HG02763 (cell line): ENCODE results near the gene SBK2.

Source experiments
- ATAC-seq: cut with Tn5 transposase; IDR thresholded peaks from one replicate; pipeline ENCODE4 v1.9.1; 2021; ENCODE audit warnings: mild to moderate bottlenecking, moderate library complexity; ENCODE audit not compliant: unreplicated experiment

Gene SBK2

DNA sequence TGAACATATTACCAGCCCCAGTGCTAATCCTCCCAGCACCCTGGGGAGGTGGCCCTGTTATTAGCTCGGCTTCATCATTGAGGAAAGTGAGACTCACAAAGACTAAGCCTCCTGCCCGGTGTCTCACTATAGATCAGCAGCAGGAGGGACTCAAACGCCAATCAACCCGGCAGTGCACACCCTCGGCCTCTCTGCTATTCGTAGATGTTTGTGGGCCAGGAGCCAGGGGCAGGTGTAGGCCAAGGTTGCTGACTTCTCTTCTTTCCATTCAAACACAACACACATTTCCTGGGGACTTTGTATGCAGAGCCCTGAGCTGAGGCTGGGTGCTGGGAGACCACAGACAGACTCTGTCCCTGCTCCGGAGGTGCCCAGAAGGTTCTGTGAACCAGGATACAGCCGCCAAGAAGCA is 17.8 kb upstream of the SBK2 start:
- no peak for ATAC-seq

DNA sequence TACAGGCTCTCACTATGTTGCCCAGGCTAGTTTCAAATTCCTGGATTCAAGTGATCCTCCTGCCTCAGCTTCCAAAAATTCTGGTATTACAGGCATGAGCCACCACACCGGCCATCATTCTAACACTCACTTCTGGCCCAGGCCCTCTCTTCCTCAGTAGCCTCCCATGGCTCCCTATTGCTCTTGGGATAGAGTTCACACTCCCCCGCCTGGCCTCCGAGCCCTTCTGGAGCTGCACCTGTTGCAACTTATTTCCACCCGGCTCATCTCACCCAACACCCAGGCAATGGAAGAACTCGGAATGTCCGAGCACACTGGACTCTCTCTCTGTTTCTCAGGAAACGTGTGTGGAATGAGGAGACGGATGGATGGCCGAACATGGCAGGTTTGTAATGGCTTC is 17.4 kb upstream of the SBK2 start:
- no peak for ATAC-seq

DNA sequence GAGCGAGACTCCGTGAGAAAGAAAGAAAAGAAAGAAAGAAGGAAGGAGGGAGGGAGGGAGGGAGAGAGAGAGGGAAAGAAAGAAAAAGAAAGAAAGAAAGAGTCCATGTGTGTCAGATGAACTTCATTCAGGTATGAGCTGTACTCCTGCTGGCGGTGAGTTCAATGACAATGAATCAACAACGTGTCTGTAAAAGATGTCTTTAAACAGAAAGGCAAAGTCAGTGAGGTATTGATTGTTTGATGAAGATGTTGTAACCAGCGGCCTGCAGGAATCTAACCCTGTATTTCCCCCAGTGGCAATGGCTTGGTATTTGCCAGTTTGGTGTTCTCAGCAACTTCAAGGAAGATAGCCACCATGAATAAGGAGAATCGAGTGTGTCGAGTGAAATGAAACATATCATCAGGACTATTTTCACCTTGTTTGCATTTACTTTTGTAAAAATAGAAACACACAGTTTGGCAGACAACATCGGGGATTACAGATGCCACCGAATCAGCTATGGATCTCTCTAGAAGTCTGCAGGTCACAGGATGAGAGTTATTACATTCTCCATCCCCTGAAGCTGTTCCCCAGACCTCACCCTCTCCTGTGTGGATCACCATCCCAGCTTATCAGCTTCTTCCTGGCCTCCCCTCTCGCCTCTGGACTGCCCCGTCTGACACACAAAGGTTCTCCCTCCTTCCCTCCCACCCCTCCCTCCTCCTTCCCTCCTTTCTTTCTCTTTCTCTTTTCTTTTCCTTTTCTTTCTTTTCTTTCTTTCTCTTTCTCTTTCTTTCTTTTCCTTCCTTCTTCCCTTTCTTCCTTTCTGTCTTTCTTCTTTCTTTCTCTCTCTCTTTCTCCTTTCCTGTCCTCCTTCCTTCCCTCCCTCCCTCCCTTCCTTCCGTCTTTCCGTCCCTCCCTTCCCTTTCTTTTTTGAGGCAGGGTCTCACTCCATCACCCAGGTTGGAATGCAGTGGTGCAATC is 16.6 kb upstream of the SBK2 start:
- no peak for ATAC-seq

GRCh38 chr19:55552620-55553019 is 15.7 kb upstream of the SBK2 start:
- ATAC-seq = no peak

DNA sequence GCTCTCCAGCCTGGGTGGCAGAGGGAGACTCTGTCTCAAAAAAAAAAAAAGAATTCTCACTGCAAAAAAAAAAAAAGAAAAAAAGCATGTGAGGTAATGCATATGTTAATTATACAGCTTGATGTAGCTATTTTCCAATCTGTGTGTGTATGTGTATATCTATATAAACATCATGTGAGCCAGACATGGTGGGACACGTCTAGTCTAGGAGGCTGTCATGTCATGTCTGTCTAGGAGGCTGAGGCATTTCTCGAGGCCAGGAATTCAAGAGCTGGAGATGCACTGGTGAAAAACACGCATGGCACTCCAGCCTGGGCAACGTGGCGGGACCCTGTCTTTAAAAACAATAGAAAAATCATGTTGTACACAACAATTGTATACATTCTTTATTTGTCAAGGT is 15.3 kb upstream of the SBK2 start:
- no peak for ATAC-seq

DNA sequence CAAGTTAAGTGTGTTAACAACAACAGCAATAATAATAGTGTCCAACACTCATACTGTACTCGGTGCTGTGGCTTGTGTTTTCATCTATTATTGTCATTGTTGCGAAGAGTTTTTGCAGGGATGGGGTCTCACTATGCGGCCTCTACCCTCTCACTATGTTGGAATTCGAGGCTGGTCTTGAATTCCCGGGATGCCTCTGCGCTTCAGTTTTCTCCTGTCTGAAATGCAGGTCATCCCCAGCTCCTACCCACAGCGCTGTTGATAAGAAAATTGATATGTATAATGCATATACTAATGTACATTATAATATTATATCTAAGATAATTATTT is 13.4 kb upstream of the SBK2 start:
- ATAC-seq = no peak

GRCh38 chr19:55549500-55550320 is 12.8 kb upstream of the SBK2 start:
- no peak for ATAC-seq

- ATAC-seq = no peak
Measured at GRCh38 chr19:55546822-55547614, 10.1 kb upstream of the SBK2 start.

DNA sequence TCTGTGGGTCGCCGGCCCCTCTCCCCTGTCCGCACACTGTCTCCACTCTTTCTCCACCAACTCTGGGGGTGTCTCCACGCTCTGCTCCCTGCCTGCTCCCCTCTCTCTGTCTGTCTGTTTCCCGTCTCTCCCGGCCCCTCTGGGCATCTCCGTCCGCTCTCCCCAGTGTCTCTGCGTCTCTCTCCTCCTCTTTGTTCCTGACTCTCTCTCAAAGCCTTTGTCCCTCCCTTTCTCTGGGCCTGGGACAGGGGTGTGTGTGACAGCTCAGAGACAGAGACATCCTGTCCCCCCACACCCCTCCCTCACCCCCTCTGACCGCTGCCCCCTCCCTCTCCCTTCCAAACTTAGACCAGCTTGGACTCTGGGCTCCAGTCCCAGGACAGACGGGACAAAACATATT is 9.1 kb upstream of the SBK2 start:
- no peak for ATAC-seq

DNA sequence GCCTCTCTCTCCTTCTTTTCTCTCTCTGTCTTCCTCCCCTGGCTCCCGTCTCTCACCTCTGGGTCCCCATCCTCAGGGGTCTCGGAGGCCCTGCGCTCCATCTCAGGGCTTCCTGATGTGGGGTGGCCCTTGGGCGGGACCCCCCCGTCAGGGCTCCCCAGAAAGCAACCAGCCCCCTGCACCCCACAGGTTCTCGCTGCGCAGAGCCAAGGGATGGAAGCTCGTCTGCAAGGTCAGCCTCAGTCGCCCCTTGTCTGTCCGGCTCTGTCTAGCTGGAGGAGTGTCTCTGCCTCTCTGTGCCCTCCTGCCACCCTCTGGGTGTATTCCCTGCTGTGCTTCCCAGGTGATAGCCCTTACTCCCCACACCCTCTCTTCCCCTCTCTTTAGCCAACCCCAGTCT is 8.5 kb upstream of the SBK2 start, which contains the start of gene SBK3:
TSS of gene SBK3 (minus strand) at position 101 of the 400 bp plus-strand sequence. CDS start at position 101, 0 bp downstream.
- no peak for ATAC-seq

DNA sequence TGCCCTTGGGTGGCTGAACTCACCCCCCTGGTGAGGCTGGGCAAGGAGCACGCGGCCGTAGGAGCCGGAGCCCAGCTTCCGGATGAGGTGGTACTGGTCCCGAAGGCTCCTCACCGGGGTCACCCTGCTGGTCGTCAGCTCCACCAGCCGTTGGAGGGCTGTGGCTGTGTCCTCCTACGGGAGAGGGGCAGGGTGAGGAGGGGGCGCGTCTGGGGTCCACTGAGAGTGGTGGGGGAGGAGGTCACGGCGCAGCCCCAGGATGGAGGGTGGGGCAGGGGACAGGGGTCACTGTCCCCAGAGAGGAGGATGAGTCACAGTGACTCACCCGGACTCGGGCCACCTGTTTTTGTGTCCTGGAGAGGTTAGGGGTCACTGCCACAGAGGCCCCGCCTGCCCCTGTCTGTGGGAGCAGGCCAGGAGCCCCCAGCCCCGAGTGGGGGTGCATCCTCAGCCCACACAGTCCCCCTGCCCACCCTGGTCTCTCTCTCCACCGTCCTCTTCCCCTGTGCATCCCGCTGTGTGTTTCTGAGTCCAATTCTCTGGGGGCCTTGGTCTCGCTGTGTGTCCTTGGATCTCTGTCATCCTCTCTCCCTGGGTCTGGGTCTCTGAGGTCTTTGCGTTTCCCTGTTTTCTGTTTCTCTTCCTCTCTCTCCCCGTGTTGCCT is 8.0 kb upstream of the SBK2 start:
- ATAC-seq = no peak

- ATAC-seq = no peak
Measured at GRCh38 chr19:55544014-55544413, 7.1 kb upstream of the SBK2 start.

- no peak for ATAC-seq
Measured at GRCh38 chr19:55543567-55543966, 6.6 kb upstream of the SBK2 start.

GRCh38 chr19:55542292-55542855 is 5.4 kb upstream of the SBK2 start:
- ATAC-seq = no peak

GRCh38 chr19:55541091-55541490 is 4.2 kb upstream of the SBK2 start:
- no peak for ATAC-seq

- no peak for ATAC-seq
Measured at GRCh38 chr19:55540619-55541018, 3.7 kb upstream of the SBK2 start.

DNA sequence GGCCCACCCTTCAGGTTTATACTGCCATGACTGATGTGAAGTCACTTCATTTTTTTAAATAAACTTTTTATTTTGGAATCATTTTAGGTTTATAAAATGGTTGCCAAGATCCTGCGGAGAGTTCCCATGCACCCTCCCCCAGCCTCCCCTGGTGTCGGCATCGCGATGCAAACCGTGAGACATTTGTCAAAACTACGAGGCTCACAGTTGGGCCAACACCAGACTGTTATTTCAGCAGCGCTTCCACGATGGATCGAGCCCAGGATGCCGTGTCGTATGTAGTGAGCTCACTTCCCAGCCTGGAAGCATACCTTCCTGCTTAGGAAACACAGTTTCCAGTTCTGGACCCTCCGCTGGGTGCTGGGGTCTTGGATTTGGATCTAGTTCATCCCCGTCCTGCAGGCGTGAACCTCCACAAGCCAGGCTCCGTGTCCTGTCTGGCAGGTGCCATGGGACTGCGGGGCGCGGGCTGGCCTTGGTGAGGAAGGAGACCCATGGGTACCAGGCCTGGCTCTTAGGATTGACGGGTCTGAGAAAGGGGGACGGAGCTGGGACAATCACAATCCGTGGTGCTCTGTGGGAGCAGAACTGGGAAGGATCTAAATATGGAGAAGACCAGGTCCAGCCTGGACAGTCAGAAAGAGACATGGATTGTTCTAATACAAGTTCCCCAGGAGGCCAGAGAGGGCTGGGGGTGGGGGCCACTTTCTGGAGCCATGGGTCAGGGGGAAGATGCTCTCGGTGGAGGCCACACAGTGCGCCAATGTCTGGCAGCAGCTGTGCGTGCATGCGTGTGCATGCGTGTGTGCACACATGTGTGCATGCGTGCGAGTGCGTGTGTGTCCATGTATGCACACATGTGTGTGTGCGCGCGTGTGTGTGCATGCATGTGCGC is 2.4 kb upstream of the SBK2 start:
- ATAC-seq = no peak

DNA sequence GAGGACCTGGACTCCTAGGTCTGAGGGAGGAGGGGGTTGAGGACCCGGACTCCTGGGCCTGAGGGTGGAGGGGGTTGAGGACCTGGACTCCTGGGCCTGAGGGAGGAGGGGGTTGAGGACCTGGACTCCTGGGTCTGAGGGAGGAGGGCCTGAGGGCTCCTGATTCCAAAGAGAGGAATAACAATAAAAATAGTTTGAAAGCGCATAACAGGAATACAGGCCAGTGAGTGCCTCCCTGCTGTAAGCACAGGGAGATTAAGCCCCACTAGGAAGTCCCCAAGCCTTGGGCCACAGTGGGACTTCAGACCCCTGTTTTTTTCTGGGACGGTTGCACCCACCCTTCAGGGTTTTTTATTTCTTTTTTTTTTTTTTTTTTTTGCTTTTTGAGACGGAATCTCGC is 1.2 kb upstream of the SBK2 start:
- ATAC-seq = no peak

- no peak for ATAC-seq
Measured at GRCh38 chr19:55537741-55538111, 793 bp upstream of the SBK2 start.
